Osteoblast (primary cell): ENCODE data around the gene GSE1. TPM values are rescaled to one million over a fixed set of nuclear protein-coding genes. Genes with fewer than 3 reads are reported as not detected.

Experiments
- DNase-seq: peaks from one replicate; pipeline ENCODE4 v3.0.0; 2011; ENCODE audit warnings: low spot score, mixed read lengths; ENCODE audit not compliant: insufficient read length; ENCODE audit errors: missing footprints
- H2AFZ ChIP-seq: 2 replicates; pipeline ENCODE4 v1.6.0; 2011; ENCODE audit warnings: mild to moderate bottlenecking, low read length
- H3K27ac ChIP-seq: 2 replicates; pipeline ENCODE4 v1.5.1; 2011; ENCODE audit warnings: mild to moderate bottlenecking, low read depth, low read length, moderate library complexity
- H3K27me3 ChIP-seq: 2 replicates; pipeline ENCODE4 v1.6.0; 2012; ENCODE audit warnings: mild to moderate bottlenecking, control low read depth, inconsistent platforms, low read length, moderate library complexity; ENCODE audit not compliant: insufficient read depth
- H3K36me3 ChIP-seq: 2 replicates; pipeline ENCODE4 v1.5.1; 2011; ENCODE audit warnings: mild to moderate bottlenecking, low read length, control low read depth, moderate library complexity; ENCODE audit not compliant: insufficient read depth
- H3K4me1 ChIP-seq: 2 replicates; pipeline ENCODE4 v1.5.1; 2011; ENCODE audit warnings: mild to moderate bottlenecking, low read length, control low read depth, moderate library complexity; ENCODE audit not compliant: insufficient read depth
- H3K4me2 ChIP-seq: 2 replicates; pipeline ENCODE4 v1.6.0; 2011; ENCODE audit warnings: mild to moderate bottlenecking, low read length; ENCODE audit not compliant: insufficient read depth
- H3K4me3 ChIP-seq: fragments of 200-600 bp; sonication (generic); 3 replicates; pipeline ENCODE4 v1.5.1; 2012; ENCODE audit warnings: mild to moderate bottlenecking, low read length, inconsistent platforms; ENCODE audit not compliant: insufficient read depth
- H3K79me2 ChIP-seq: 2 replicates; pipeline ENCODE4 v1.6.0; 2012; ENCODE audit warnings: mild to moderate bottlenecking, low read length, control low read depth, inconsistent platforms; ENCODE audit not compliant: insufficient read depth
- H3K9me3 ChIP-seq: 2 replicates; pipeline ENCODE4 v1.5.1; 2011; ENCODE audit warnings: low read depth, low read length, control low read depth
- H4K20me1 ChIP-seq: 2 replicates; pipeline ENCODE4 v1.6.0; 2012; ENCODE audit warnings: mild to moderate bottlenecking, low read length, control low read depth; ENCODE audit not compliant: insufficient read depth
- CTCF ChIP-seq: IDR thresholded peaks from 2 replicates; pipeline ENCODE4 v1.5.1; 2011; ENCODE audit warnings: mild to moderate bottlenecking, low read depth, low read length, moderate library complexity; ENCODE audit errors: extremely low read depth
- total RNA-seq: library from RNA; depleted of rRNA; stranded (reverse); fragments of >200 nt; gene quantifications from 2 replicates; pipeline ENCODE4 v1.2.3, GENCODE V29; 2012

GSE1 gene
- total RNA-seq, 1 donor = 49.6 TPM

DNA sequence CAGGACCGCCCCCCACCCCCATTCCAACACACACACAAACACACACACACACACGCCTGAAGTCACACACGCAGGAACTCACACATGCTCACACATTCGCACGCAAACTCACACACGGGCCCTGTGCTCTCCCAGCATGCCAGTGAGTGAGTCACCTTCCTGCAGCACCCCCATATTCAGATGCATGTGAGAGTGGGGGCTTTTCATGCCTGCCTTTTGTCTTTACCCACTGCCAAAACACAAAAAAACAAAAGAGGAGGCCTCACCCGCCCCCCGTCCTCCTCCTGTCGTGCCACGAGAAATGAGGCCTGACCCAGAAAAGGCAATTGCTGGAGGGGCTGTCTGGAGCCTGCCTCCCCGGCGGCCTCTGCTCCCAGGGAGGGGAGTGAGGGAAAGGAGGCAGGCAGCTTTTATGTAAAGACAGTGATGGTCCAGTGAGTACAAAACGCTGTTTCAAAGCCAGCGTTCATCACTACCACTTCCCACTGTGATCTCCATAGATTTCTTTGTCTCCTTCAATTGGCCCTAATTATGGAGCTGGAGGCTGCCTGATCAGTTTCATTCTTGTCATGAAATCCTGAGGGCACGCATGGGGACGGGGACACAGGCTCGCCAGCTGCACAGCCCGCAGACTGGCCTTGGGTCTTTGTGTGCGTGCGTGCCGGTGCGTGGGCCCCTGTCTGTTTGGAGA is 29.5 kb upstream of the GSE1 start:
- no peak for TF ChIP-seq CTCF
- H3K4me1 ChIP-seq = peaks cover 9% of the 10 kb centered on the region
- H3K4me3 ChIP-seq = no peak overlapping the region
- DNase-seq = peak; percentile 89
- no peak overlapping the region for H3K4me2 ChIP-seq
- no peaks in the 10 kb centered on the region for H3K27me3 ChIP-seq
- H4K20me1 ChIP-seq = peaks cover 99% of the 10 kb centered on the region
- H2AFZ ChIP-seq = no peak overlapping the region
- no peak overlapping the region for H3K27ac ChIP-seq
- no peaks in the 10 kb centered on the region for H3K9me3 ChIP-seq
- peaks cover 99% of the 10 kb centered on the region for H3K79me2 ChIP-seq
- no peaks in the 10 kb centered on the region for H3K36me3 ChIP-seq

- H3K27ac ChIP-seq = no peak overlapping the region
- no peaks in the 10 kb centered on the region for H3K36me3 ChIP-seq
- H3K4me2 ChIP-seq = no peak overlapping the region
- peaks cover 99% of the 10 kb centered on the region for H4K20me1 ChIP-seq
- H3K9me3 ChIP-seq = no peaks in the 10 kb centered on the region
- no peaks in the 10 kb centered on the region for H3K27me3 ChIP-seq
- H2AFZ ChIP-seq = no peak overlapping the region
- peaks cover 99% of the 10 kb centered on the region for H3K79me2 ChIP-seq
- peaks cover 9% of the 10 kb centered on the region for H3K4me1 ChIP-seq
- H3K4me3 ChIP-seq = no peak overlapping the region
- no peak for TF ChIP-seq CTCF
- no peak for DNase-seq
Observed at GRCh38 chr16:85584267-85584666, 28.9 kb upstream of the GSE1 start.

GRCh38 chr16:85584819-85585282 is 28.3 kb upstream of the GSE1 start:
- Histone ChIP-seq H3K27ac (no peak overlapping the region), H3K36me3 (no peaks in the 10 kb centered on the region), H3K9me3 (no peaks in the 10 kb centered on the region), H3K27me3 (no peaks in the 10 kb centered on the region), H3K4me2 (no peak overlapping the region), H3K4me3 (no peak overlapping the region), H3K79me2 (peaks cover 99% of the 10 kb centered on the region), H3K4me1 (peaks cover 9% of the 10 kb centered on the region), H4K20me1 (peaks cover 99% of the 10 kb centered on the region), H2AFZ (no peak overlapping the region)
- DNase-seq = no peak
- no peak for TF ChIP-seq CTCF

GRCh38 chr16:85585711-85586110 is 27.4 kb upstream of the GSE1 start:
- H3K79me2 ChIP-seq = peaks cover 99% of the 10 kb centered on the region
- no peak overlapping the region for H3K4me3 ChIP-seq
- no peak overlapping the region for H3K4me2 ChIP-seq
- no peaks in the 10 kb centered on the region for H3K36me3 ChIP-seq
- no peak for TF ChIP-seq CTCF
- no peak overlapping the region for H3K27ac ChIP-seq
- H4K20me1 ChIP-seq = peaks cover 99% of the 10 kb centered on the region
- H3K9me3 ChIP-seq = no peaks in the 10 kb centered on the region
- H3K27me3 ChIP-seq = no peaks in the 10 kb centered on the region
- H2AFZ ChIP-seq = no peak overlapping the region
- peaks cover 9% of the 10 kb centered on the region for H3K4me1 ChIP-seq
- DNase-seq = no peak
